MCF 10A (cell line): ENCODE measurements around the gene MBLAC1. TPM values are rescaled to one million over a fixed set of nuclear protein-coding genes. Genes with fewer than 3 reads are reported as not detected.

ENCODE experiments used
- BruUV-seq: library from RNA; stranded (reverse); fragments of 400-500 nt; replicated peaks from 2 replicates; lab custom pipeline; 2021; lab: Mats Ljungman, UMichigan
- CTCF ChIA-PET: fragments of 300-600 bp; sonication (Branson Sonifier 250); formaldehyde crosslinking; extraction: SDS; loops from one replicate; lab custom pipeline; 2021; ENCODE audit warnings: antibody characterized with exemption, inconsistent platforms; lab: Yijun Ruan, JAX
- POLR2A ChIA-PET: fragments of 300-600, 350-650 bp; sonication (Branson Sonifier 250); formaldehyde crosslinking; extraction: SDS; loops from one replicate; lab custom pipeline; 2020; ENCODE audit warnings: antibody characterized with exemption, inconsistent platforms; lab: Yijun Ruan, JAX
- DNase-seq: peaks from one replicate; pipeline ENCODE4 v3.0.0-alpha.2; 2018; ENCODE audit not compliant: unreplicated experiment
- H3K27ac Mint-ChIP-seq: one replicate; pipeline ENCODE4 v1.8.0; 2022; ENCODE audit warnings: mild to moderate bottlenecking, low read depth, mixed read lengths; ENCODE audit not compliant: unreplicated experiment
- H3K27me3 Mint-ChIP-seq: one replicate; pipeline ENCODE4 v1.8.0; 2022; ENCODE audit warnings: mixed read lengths; ENCODE audit not compliant: insufficient read depth, unreplicated experiment
- H3K36me3 Mint-ChIP-seq: one replicate; pipeline ENCODE4 v1.8.0; 2022; ENCODE audit warnings: mild to moderate bottlenecking, moderate library complexity, mixed read lengths; ENCODE audit not compliant: insufficient read depth, unreplicated experiment
- H3K4me1 Mint-ChIP-seq: one replicate; pipeline ENCODE4 v1.8.0; 2022; ENCODE audit warnings: mixed read lengths; ENCODE audit not compliant: insufficient read depth, unreplicated experiment
- H3K4me3 Mint-ChIP-seq: one replicate; pipeline ENCODE4 v1.8.0; 2022; ENCODE audit warnings: mild to moderate bottlenecking, moderate library complexity, mixed read lengths; ENCODE audit not compliant: unreplicated experiment
- H3K9me3 Mint-ChIP-seq: one replicate; pipeline ENCODE4 v1.8.0; 2022; ENCODE audit warnings: mixed read lengths; ENCODE audit not compliant: unreplicated experiment
- intact Hi-C: fragments of 100-400 bp; cut with micrococcal nuclease; formaldehyde crosslinking; loops from 2 replicates; pipeline ENCODE4 v1.14.1; 2022
- total RNA-seq: library from RNA; stranded (reverse); gene quantifications from 2 replicates; pipeline ENCODE4 v1.2.3, GENCODE V29; 2022
- TF ChIP-seq, protein P1 (sequence below): fragments of 200-600 bp; IDR thresholded peaks from one replicate; pipeline ENCODE4 v1.8.0; 2022; ENCODE audit warnings: antibody characterized with exemption, mild to moderate bottlenecking; ENCODE audit not compliant: unreplicated experiment

Gene MBLAC1
- total RNA-seq, 1 experiment from 2014 or later: 3.2 TPM

GRCh38 chr7:100095289-100095688 lies 31.5 kb upstream of the MBLAC1 start:
- no peak for DNase-seq
- Mint-ChIP-seq H3K27ac (peak overlapping the region; percentile 54), H3K4me1 (peaks cover 30% of the 10 kb centered on the region), H3K36me3 (peaks cover 96% of the 10 kb centered on the region), H3K9me3 (no peaks in the 10 kb centered on the region), H3K4me3 (no peak overlapping the region), H3K27me3 (no peaks in the 10 kb centered on the region)
- no TSS peak for BruUV-seq
- TF ChIP-seq, protein P1, sequence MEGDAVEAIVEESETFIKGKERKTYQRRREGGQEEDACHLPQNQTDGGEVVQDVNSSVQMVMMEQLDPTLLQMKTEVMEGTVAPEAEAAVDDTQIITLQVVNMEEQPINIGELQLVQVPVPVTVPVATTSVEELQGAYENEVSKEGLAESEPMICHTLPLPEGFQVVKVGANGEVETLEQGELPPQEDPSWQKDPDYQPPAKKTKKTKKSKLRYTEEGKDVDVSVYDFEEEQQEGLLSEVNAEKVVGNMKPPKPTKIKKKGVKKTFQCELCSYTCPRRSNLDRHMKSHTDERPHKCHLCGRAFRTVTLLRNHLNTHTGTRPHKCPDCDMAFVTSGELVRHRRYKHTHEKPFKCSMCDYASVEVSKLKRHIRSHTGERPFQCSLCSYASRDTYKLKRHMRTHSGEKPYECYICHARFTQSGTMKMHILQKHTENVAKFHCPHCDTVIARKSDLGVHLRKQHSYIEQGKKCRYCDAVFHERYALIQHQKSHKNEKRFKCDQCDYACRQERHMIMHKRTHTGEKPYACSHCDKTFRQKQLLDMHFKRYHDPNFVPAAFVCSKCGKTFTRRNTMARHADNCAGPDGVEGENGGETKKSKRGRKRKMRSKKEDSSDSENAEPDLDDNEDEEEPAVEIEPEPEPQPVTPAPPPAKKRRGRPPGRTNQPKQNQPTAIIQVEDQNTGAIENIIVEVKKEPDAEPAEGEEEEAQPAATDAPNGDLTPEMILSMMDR: no peak
- ChIA-PET POLR2A (interaction anchor here (0.6 to 1.1 kb wide), 3 partner anchors 28 to 177 kb away, joined by 3 to 4 read pairs (median 3); no protein-coding TSS in a partner anchor), CTCF (interaction anchor here (0.6 to 0.9 kb wide), 2 partner anchors 13 to 580 kb away, joined by 3 to 4 read pairs; no protein-coding TSS in a partner anchor)
- intact Hi-C loops: no loop called here

DNA sequence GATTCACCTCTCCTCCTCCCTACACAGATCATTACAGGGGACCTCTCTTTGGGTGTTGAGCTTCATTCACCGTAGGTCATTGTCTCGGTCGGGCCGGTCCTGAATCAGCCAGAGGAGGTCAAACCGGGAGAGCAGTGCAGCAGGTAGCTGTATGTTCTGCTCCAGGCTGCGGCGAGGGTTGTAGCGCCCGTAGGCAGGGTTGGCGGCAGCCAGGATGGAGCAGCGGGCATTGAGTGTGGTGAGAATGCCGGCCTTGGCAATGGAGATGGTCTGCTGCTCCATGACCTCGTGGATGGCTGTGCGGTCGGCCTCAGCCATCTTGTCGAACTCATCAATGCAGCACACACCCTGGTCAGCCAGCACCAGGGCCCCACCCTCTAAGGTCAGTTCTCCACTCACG lies 31.1 kb upstream of the MBLAC1 start:
- intact Hi-C loops: no loop called here
- no peaks in the 10 kb centered on the region for H3K9me3 Mint-ChIP-seq
- POLR2A ChIA-PET: interaction anchor here (0.5 to 1.1 kb wide), 3 partner anchors 58 to 177 kb away, joined by 3 to 4 read pairs (median 3); no protein-coding TSS in a partner anchor
- H3K4me1 Mint-ChIP-seq: peaks cover 28% of the 10 kb centered on the region
- BruUV-seq: no TSS peak
- H3K27me3 Mint-ChIP-seq: no peaks in the 10 kb centered on the region
- peak overlapping the region; percentile 54 for H3K27ac Mint-ChIP-seq
- H3K4me3 Mint-ChIP-seq: no peak overlapping the region
- CTCF ChIA-PET: interaction anchor here (0.9 to 1.1 kb wide), 2 partner anchors 13 to 104 kb away, joined by 3 to 4 read pairs; no protein-coding TSS in a partner anchor
- peaks cover 96% of the 10 kb centered on the region for H3K36me3 Mint-ChIP-seq
- no peak for DNase-seq
- TF ChIP-seq, protein P1: no peak

DNA sequence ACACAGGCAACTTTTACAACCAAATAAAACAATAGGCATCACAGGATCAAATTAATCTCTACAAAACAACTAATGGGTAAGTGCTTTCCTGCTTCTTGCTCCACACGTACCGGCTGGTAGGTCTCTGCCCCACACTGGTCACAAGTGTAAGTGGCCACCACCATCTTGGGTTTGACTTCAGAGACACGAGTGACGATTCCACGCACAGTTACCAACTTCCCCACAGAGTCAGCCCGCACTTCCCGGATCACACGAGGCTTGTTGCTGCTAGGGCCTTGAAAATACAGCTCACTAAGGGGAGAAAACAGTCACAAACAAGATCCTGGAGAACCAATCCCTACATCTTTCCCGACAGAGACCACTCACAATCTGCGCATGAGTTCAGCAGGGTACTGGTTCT lies 27.9 kb upstream of the MBLAC1 start:
- TF ChIP-seq, protein P1: no peak
- no peaks in the 10 kb centered on the region for H3K27me3 Mint-ChIP-seq
- H3K27ac Mint-ChIP-seq: no peak overlapping the region
- peaks cover 32% of the 10 kb centered on the region for H3K4me1 Mint-ChIP-seq
- H3K4me3 Mint-ChIP-seq: peak overlapping the region; percentile 98
- BruUV-seq: no TSS peak
- no peak for DNase-seq
- H3K9me3 Mint-ChIP-seq: no peaks in the 10 kb centered on the region
- POLR2A ChIA-PET: interaction anchor here (1.0 to 4.3 kb wide), 3 partner anchors 9 to 84 kb away, joined by 3 to 92 read pairs (median 12); partner anchors contain the start of genes COPS6, ZKSCAN1 and ZSCAN21
- H3K36me3 Mint-ChIP-seq: peaks cover 80% of the 10 kb centered on the region
- intact Hi-C loops: no loop called here
- CTCF ChIA-PET: no interaction called here

- no peaks in the 10 kb centered on the region for H3K27me3 Mint-ChIP-seq
- H3K4me1 Mint-ChIP-seq: peaks cover 32% of the 10 kb centered on the region
- BruUV-seq: no TSS peak
- TF ChIP-seq, protein P1: no peak
- H3K27ac Mint-ChIP-seq: peak overlapping the region; percentile 99
- POLR2A ChIA-PET: interaction anchor here (0.6 to 4.3 kb wide), 8 partner anchors 10 to 594 kb away, joined by 3 to 92 read pairs (median 10); partner anchors contain the start of genes COPS6, LAMTOR4, MBLAC1 and ZKSCAN1
- peak overlapping the region; percentile 98 for H3K4me3 Mint-ChIP-seq
- CTCF ChIA-PET: no interaction called here
- no peaks in the 10 kb centered on the region for H3K9me3 Mint-ChIP-seq
- H3K36me3 Mint-ChIP-seq: peaks cover 83% of the 10 kb centered on the region
- intact Hi-C loops: no loop called here
- DNase-seq: no peak
Observed at GRCh38 chr7:100099452-100099851, 27.3 kb upstream of the MBLAC1 start.
